ENCODE data around the gene UIMC1. TPM values are rescaled to one million over a fixed set of nuclear protein-coding genes. Genes with fewer than 3 reads are reported as not detected.
A peak's percentile ranks its signal among the peaks of the same experiment; 100 is the strongest.
"Not testable (repeated sequence)": the region's sequence is repeated elsewhere in the genome, so short reads cannot be mapped to it uniquely, and the experiment has no call there.

The UIMC1 gene
- total RNA-seq, 4 donors from 2014 or later: 10.4 to 24.3 (median 20.2) TPM

GRCh38 chr5:176987583-176987982, 19.0 kb downstream of the UIMC1 start:
- H3K4me3 ChIP-seq: no peak overlapping the region
- no peaks in the 10 kb centered on the region for H3K9me3 ChIP-seq
- ATAC-seq: no peak
- no peak for DNase-seq
- intact Hi-C loops (cut with DNase I; ENCODE audit: low total_unique reads): no loop called here
- H3K27me3 ChIP-seq: no peaks in the 10 kb centered on the region
- TF ChIP-seq CTCF (IDR thresholded peaks at IDR 0.05 in 4 of 5, conservative IDR thresholded peaks at IDR 0.05 in 1 of 5) (no peak), POLR2A (IDR thresholded peaks at IDR 0.05) (no peak)
- no peak overlapping the region for H3K27ac ChIP-seq
- H3K36me3 ChIP-seq: no peaks in the 10 kb centered on the region
- in situ Hi-C loops (cut with MboI; ENCODE audit: low sequenced_read_pairs in 4 of 4): no loop called here
- peaks cover 6 to 22% of the 10 kb centered on the region in 2 donors for H3K4me1 ChIP-seq

- H3K4me3 ChIP-seq: no peak overlapping the region
- TF ChIP-seq CTCF (IDR thresholded peaks at IDR 0.05 in 4 of 5, conservative IDR thresholded peaks at IDR 0.05 in 1 of 5): no peak
- TF ChIP-seq POLR2A (IDR thresholded peaks at IDR 0.05): no peak
- no peaks in the 10 kb centered on the region for H3K27me3 ChIP-seq
- no peak overlapping the region for H3K27ac ChIP-seq
- ATAC-seq: no peak
- in situ Hi-C loops (cut with MboI; ENCODE audit: low sequenced_read_pairs in 4 of 4) (no loop called here), intact Hi-C loops (cut with DNase I; ENCODE audit: low total_unique reads) (no loop called here)
- no peaks in the 10 kb centered on the region for H3K9me3 ChIP-seq
- peaks cover 0 to 4% of the 10 kb centered on the region in 2 donors for H3K36me3 ChIP-seq
- peaks cover 6 to 22% of the 10 kb centered on the region in 2 donors for H3K4me1 ChIP-seq
- DNase-seq: no peak
Measured at GRCh38 chr5:176986280-176986679, 20.3 kb downstream of the UIMC1 start.

GRCh38 chr5:176985516-176985915, 21.1 kb downstream of the UIMC1 start:
- in situ Hi-C loops (cut with MboI; ENCODE audit: low sequenced_read_pairs in 4 of 4): no loop called here
- no peak for ATAC-seq
- peaks cover 6 to 22% of the 10 kb centered on the region in 2 donors for H3K4me1 ChIP-seq
- H3K4me3 ChIP-seq: no peak overlapping the region
- TF ChIP-seq CTCF (IDR thresholded peaks at IDR 0.05 in 4 of 5, conservative IDR thresholded peaks at IDR 0.05 in 1 of 5) (no peak), POLR2A (IDR thresholded peaks at IDR 0.05) (no peak)
- H3K9me3 ChIP-seq: no peaks in the 10 kb centered on the region
- peaks cover 0 to 11% of the 10 kb centered on the region in 2 donors for H3K36me3 ChIP-seq
- intact Hi-C loops (cut with DNase I; ENCODE audit: low total_unique reads): no loop called here
- no peaks in the 10 kb centered on the region for H3K27me3 ChIP-seq
- DNase-seq: no peak
- no peak overlapping the region for H3K27ac ChIP-seq

- DNase-seq; intact Hi-C loops (cut with DNase I; ENCODE audit: low total_unique reads); H3K27me3 ChIP-seq; H3K27ac ChIP-seq; in situ Hi-C loops (cut with MboI; ENCODE audit: low sequenced_read_pairs in 4 of 4); H3K4me3 ChIP-seq; H3K9me3 ChIP-seq; ATAC-seq: not testable (repeated sequence)
- Histone ChIP-seq H3K36me3 (peaks cover 0 to 25% of the 10 kb centered on the region in 2 donors), H3K4me1 (peaks cover 6 to 14% of the 10 kb centered on the region in 2 donors)
Measured at GRCh38 chr5:176984176-176984575, 22.4 kb downstream of the UIMC1 start.

GRCh38 chr5:176983593-176983992, 23.0 kb downstream of the UIMC1 start:
- in situ Hi-C loops (cut with MboI; ENCODE audit: low sequenced_read_pairs in 4 of 4); intact Hi-C loops (cut with DNase I; ENCODE audit: low total_unique reads); DNase-seq; ATAC-seq; H3K27ac ChIP-seq; H3K4me1 ChIP-seq; H3K4me3 ChIP-seq; H3K9me3 ChIP-seq; H3K27me3 ChIP-seq: not testable (repeated sequence)
- peaks cover 0 to 31% of the 10 kb centered on the region in 2 donors for H3K36me3 ChIP-seq

GRCh38 chr5:176983112-176983511, 23.5 kb downstream of the UIMC1 start:
- H3K4me3 ChIP-seq; H3K27ac ChIP-seq; ATAC-seq; H3K4me1 ChIP-seq; H3K9me3 ChIP-seq; in situ Hi-C loops (cut with MboI; ENCODE audit: low sequenced_read_pairs in 4 of 4); H3K27me3 ChIP-seq; intact Hi-C loops (cut with DNase I; ENCODE audit: low total_unique reads): not testable (repeated sequence)
- peak in 1 of 2 donors; percentile 27 for DNase-seq
- peaks cover 0 to 31% of the 10 kb centered on the region in 2 donors for H3K36me3 ChIP-seq

Data from gastrocnemius medialis (tissue), 4 donors.